ENCODE measurements around the gene WDR3.

Gene WDR3

GRCh38 chr1:117892512-117892911 is 37.0 kb upstream of the WDR3 start:
- Histone ChIP-seq H3K9me3 (ENCODE audit: severe bottlenecking) (no peaks in the 10 kb centered on the region), H3K27ac (ENCODE audit: poor library complexity, severe bottlenecking) (no peak overlapping the region), H3K27me3 (ENCODE audit: insufficient read depth, poor library complexity, severe bottlenecking) (no peaks in the 10 kb centered on the region), H3K36me3 (ENCODE audit: low read depth) (peaks cover 41% of the 10 kb centered on the region), H3K4me1 (ENCODE audit: insufficient read depth, poor library complexity, severe bottlenecking) (no peaks in the 10 kb centered on the region), H3K4me3 (ENCODE audit: severe bottlenecking) (no peak overlapping the region)
- DNase-seq (ENCODE audit: low spot score) (no peak), ATAC-seq (ENCODE audit: low read depth) (no peak)
- TF ChIP-seq CTCF (IDR thresholded peaks at IDR 0.05; ENCODE audit: poor library complexity, severe bottlenecking), result no peak

- no peaks in the 10 kb centered on the region for H3K9me3 ChIP-seq (ENCODE audit: severe bottlenecking)
- TF ChIP-seq CTCF (IDR thresholded peaks at IDR 0.05; ENCODE audit: poor library complexity, severe bottlenecking), result no peak
- H3K27me3 ChIP-seq (ENCODE audit: insufficient read depth, poor library complexity, severe bottlenecking), result no peaks in the 10 kb centered on the region
- H3K4me3 ChIP-seq (ENCODE audit: severe bottlenecking), result no peak overlapping the region
- peaks cover 49% of the 10 kb centered on the region for H3K36me3 ChIP-seq (ENCODE audit: low read depth)
- no peak overlapping the region for H3K27ac ChIP-seq (ENCODE audit: poor library complexity, severe bottlenecking)
- no peaks in the 10 kb centered on the region for H3K4me1 ChIP-seq (ENCODE audit: insufficient read depth, poor library complexity, severe bottlenecking)
- ATAC-seq (ENCODE audit: low read depth) (no peak), DNase-seq (ENCODE audit: low spot score) (no peak)
These were observed 35.5 kb upstream of the WDR3 start for GRCh38 chr1:117894078-117894477.

GRCh38 chr1:117895482-117896114 is 33.9 kb upstream of the WDR3 start:
- TF ChIP-seq CTCF (IDR thresholded peaks at IDR 0.05; ENCODE audit: poor library complexity, severe bottlenecking), result peak; percentile 91
- Histone ChIP-seq H3K36me3 (ENCODE audit: low read depth) (peaks cover 51% of the 10 kb centered on the region), H3K4me1 (ENCODE audit: insufficient read depth, poor library complexity, severe bottlenecking) (no peaks in the 10 kb centered on the region), H3K4me3 (ENCODE audit: severe bottlenecking) (no peak overlapping the region), H3K27ac (ENCODE audit: poor library complexity, severe bottlenecking) (no peak overlapping the region), H3K9me3 (ENCODE audit: severe bottlenecking) (no peaks in the 10 kb centered on the region), H3K27me3 (ENCODE audit: insufficient read depth, poor library complexity, severe bottlenecking) (no peaks in the 10 kb centered on the region)
- DNase-seq (ENCODE audit: low spot score) (no peak), ATAC-seq (ENCODE audit: low read depth) (peak; percentile 53; the same call in 2 of the 3 replicates)

GRCh38 chr1:117897551-117897950 is 32.0 kb upstream of the WDR3 start:
- ATAC-seq (ENCODE audit: low read depth) (no peak), DNase-seq (ENCODE audit: low spot score) (no peak)
- no peak for TF ChIP-seq CTCF (IDR thresholded peaks at IDR 0.05; ENCODE audit: poor library complexity, severe bottlenecking)
- Histone ChIP-seq H3K4me1 (ENCODE audit: insufficient read depth, poor library complexity, severe bottlenecking) (no peaks in the 10 kb centered on the region), H3K36me3 (ENCODE audit: low read depth) (peaks cover 51% of the 10 kb centered on the region), H3K27me3 (ENCODE audit: insufficient read depth, poor library complexity, severe bottlenecking) (no peaks in the 10 kb centered on the region), H3K9me3 (ENCODE audit: severe bottlenecking) (no peaks in the 10 kb centered on the region), H3K4me3 (ENCODE audit: severe bottlenecking) (no peak overlapping the region), H3K27ac (ENCODE audit: poor library complexity, severe bottlenecking) (no peak overlapping the region)

GRCh38 chr1:117899801-117900200 is 29.7 kb upstream of the WDR3 start:
- no peak overlapping the region for H3K27ac ChIP-seq (ENCODE audit: poor library complexity, severe bottlenecking)
- DNase-seq (ENCODE audit: low spot score), result no peak
- H3K36me3 ChIP-seq (ENCODE audit: low read depth), result peaks cover 50% of the 10 kb centered on the region
- no peaks in the 10 kb centered on the region for H3K27me3 ChIP-seq (ENCODE audit: insufficient read depth, poor library complexity, severe bottlenecking)
- no peak for TF ChIP-seq CTCF (IDR thresholded peaks at IDR 0.05; ENCODE audit: poor library complexity, severe bottlenecking)
- no peaks in the 10 kb centered on the region for H3K9me3 ChIP-seq (ENCODE audit: severe bottlenecking)
- H3K4me3 ChIP-seq (ENCODE audit: severe bottlenecking), result no peak overlapping the region
- ATAC-seq (ENCODE audit: low read depth), result no peak
- H3K4me1 ChIP-seq (ENCODE audit: insufficient read depth, poor library complexity, severe bottlenecking), result no peaks in the 10 kb centered on the region

All from RWPE2 (cell line).